Prostate gland (tissue), 2 donors: ENCODE data around the gene SCIN. TPM values are rescaled to one million over a fixed set of nuclear protein-coding genes. Genes with fewer than 3 reads are reported as not detected.
"Not testable (repeated sequence)": the region's sequence is repeated elsewhere in the genome, so short reads cannot be mapped to it uniquely, and the experiment has no call there.

Experiments used
- DNase-seq: peaks from one replicate; pipeline ENCODE4 v3.0.0-alpha.2; 2019; ENCODE audit warnings: low spot score
- H3K27ac ChIP-seq, 2 donors: fragments of 200-600 bp; sonication (generic); 2 replicates each; pipeline ENCODE4 v1.5.1; 2017 to 2019
- H3K27me3 ChIP-seq: fragments of 200-600 bp; sonication (generic); replicated peaks from 2 replicates; pipeline ENCODE4 v1.5.1; 2019; ENCODE audit not compliant: insufficient read depth
- H3K36me3 ChIP-seq, 2 donors: fragments of 200-600 bp; sonication (generic); 1 replicate in 1 of 2; 2 replicates in 1 of 2; pipeline versions ENCODE4 v1.5.1 to v1.8.1; 2017 to 2019
- H3K4me1 ChIP-seq: fragments of 200-600 bp; sonication (generic); replicated peaks from 2 replicates; pipeline ENCODE4 v1.5.1; 2019
- H3K4me3 ChIP-seq, 2 donors: fragments of 200-600 bp; sonication (generic); 2 replicates each; pipeline ENCODE4 v1.5.1; 2017 to 2019
- H3K9me3 ChIP-seq: fragments of 200-600 bp; sonication (generic); 2 replicates; pipeline ENCODE4 v1.5.1; 2017
- POLR2A ChIP-seq: fragments of 450-650 bp; IDR thresholded peaks from one replicate; pipeline ENCODE4 v1.6.1; 2016; ENCODE audit warnings: antibody characterized with exemption, mild to moderate bottlenecking
- POLR2AphosphoS5 ChIP-seq: sonication (generic); formaldehyde crosslinking; IDR thresholded peaks from one replicate; pipeline ENCODE4 v1.6.1; 2017; ENCODE audit warnings: antibody characterized with exemption
- WGBS: methylation state at CpG from one replicate; pipeline ENCODE4 v1.1.5; 2018; 5-methylcytosine and 5-hydroxymethylcytosine counted together
- intact Hi-C: fragments of 100-400 bp; cut with DNase I; formaldehyde crosslinking; loops from one replicate; pipeline ENCODE4 v1.14.2; 2022
- total RNA-seq, 2 donors: library from RNA; depleted of rRNA; stranded (reverse); fragments of >200 nt; gene quantifications; one replicate each; pipeline ENCODE4 v1.1.0, GENCODE V29; 2016
- TF ChIP-seq, protein P1 (sequence below), 4 experiments: fragments of 200-600 bp in 2 of 4; fragments of 450-650 bp in 2 of 4; sonication (generic) in 2 of 4; IDR thresholded peaks; 1 replicate in 3 of 4; 2 replicates in 1 of 4; pipeline ENCODE4 v1.5.1; 2016 to 2019; ENCODE audit warnings: antibody characterized with exemption in 4 of 4, mild to moderate bottlenecking in 2 of 4, moderate library complexity in 2 of 4

Gene SCIN
- total RNA-seq, 2 donors from 2014 or later, result 7.6 to 12.2 TPM

DNA sequence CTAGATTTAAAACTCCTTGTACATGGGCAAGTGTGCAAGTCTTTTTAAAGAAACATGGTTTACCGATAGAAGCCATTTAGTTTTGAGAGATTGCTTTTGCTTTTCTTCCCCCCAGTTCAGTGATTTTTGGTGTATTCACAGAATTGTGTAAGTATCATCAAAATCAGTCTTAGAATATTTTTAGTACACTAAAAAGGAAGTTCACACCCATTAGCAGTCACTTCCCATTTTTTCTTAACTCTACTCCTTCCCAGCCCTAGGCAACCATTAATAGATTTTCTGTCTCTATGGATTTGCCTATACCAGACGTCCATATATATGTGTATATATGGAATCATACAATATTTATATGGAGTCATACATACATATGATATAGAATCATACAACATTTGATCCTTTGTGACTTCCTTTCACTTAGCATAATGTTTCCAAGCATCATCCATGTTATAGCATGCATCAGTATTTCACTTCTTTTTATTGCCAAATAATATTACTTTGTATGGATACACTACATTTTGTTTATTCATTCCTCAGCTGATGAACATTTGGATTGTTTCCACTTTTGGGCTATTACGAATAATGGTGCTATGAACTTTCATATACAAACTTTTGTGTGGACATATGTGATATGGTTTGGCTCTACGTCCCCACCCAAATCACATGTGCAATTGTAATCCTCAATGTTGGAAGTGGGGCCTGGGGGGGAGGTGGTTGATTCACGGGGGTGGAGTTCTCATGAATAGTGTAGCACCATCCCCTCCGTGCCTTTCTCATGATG is 100.4 kb downstream of the SCIN start:
- intact Hi-C loops, result no loop called here
- no peaks in the 10 kb centered on the region for H3K36me3 ChIP-seq
- WGBS, result 78% methylated on average over 6 of the region's 6 CpGs
- no peak for DNase-seq
- no peak for TF ChIP-seq POLR2A
- TF ChIP-seq, protein P1, sequence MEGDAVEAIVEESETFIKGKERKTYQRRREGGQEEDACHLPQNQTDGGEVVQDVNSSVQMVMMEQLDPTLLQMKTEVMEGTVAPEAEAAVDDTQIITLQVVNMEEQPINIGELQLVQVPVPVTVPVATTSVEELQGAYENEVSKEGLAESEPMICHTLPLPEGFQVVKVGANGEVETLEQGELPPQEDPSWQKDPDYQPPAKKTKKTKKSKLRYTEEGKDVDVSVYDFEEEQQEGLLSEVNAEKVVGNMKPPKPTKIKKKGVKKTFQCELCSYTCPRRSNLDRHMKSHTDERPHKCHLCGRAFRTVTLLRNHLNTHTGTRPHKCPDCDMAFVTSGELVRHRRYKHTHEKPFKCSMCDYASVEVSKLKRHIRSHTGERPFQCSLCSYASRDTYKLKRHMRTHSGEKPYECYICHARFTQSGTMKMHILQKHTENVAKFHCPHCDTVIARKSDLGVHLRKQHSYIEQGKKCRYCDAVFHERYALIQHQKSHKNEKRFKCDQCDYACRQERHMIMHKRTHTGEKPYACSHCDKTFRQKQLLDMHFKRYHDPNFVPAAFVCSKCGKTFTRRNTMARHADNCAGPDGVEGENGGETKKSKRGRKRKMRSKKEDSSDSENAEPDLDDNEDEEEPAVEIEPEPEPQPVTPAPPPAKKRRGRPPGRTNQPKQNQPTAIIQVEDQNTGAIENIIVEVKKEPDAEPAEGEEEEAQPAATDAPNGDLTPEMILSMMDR (IDR thresholded peaks at IDR 0.05), result no peak
- no peak for TF ChIP-seq POLR2AphosphoS5
- H3K4me3 ChIP-seq, result no peak overlapping the region
- H3K4me1 ChIP-seq, result no peaks in the 10 kb centered on the region
- no peaks in the 10 kb centered on the region for H3K9me3 ChIP-seq
- no peaks in the 10 kb centered on the region for H3K27me3 ChIP-seq
- peak overlapping the region; percentile 16 to 26 for H3K27ac ChIP-seq

DNA sequence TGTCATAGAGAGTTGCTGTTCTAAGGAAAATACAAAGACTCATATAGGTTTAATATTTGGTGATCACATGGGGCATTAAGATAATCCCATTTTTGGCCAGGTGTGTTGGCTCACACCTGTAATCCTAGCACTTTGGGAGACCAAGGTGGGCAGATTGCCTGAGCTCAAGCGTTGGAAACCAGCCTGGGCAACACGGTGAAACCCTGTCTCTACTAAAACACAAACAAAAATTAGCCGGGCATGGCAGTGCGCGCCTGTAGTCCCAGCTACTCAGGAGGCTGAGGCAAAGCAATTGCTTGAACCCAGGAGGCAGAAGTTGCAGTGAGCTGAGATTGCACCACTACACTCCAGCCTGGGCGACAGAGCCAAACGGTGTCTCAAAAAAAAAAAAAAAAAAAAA is 102.9 kb downstream of the SCIN start:
- H3K4me1 ChIP-seq, intact Hi-C loops: not testable (repeated sequence)
- WGBS, result 49% methylated on average over 7 of the region's 7 CpGs

DNA sequence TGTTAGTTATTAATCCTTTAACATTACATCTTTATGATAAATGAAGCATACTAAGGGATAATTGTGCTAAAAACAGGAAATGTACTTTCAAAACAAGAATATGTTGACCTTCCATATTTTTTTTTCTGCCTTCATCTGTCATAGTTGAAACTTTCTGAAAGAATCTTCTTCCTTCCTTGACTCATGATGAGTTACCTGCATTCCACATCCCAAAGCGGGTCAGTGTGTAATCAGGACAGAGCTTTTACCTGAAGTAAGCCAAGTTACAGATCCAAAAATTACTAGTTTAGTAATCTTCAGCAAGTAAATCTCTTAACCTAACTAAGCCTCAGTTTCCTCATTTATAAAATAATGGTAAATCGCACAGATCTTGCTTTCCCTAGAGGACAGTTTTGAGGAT is 103.5 kb downstream of the SCIN start:
- no peaks in the 10 kb centered on the region for H3K4me1 ChIP-seq
- no peaks in the 10 kb centered on the region for H3K9me3 ChIP-seq
- DNase-seq, result no peak
- H3K27ac ChIP-seq, result no peak overlapping the region
- intact Hi-C loops, result no loop called here
- no peaks in the 10 kb centered on the region for H3K36me3 ChIP-seq
- H3K4me3 ChIP-seq, result no peak overlapping the region
- no peak for TF ChIP-seq POLR2AphosphoS5
- TF ChIP-seq, protein P1 (IDR thresholded peaks at IDR 0.05), result no peak
- no peak for TF ChIP-seq POLR2A
- 95% methylated on average over 2 of the region's 2 CpGs for WGBS
- H3K27me3 ChIP-seq, result no peaks in the 10 kb centered on the region

More for the DNA sequence above, 102.9 kb downstream of the SCIN start:
- H3K27ac ChIP-seq, H3K9me3 ChIP-seq, H3K4me3 ChIP-seq, H3K27me3 ChIP-seq, H3K36me3 ChIP-seq, DNase-seq: not testable (repeated sequence)

DNA sequence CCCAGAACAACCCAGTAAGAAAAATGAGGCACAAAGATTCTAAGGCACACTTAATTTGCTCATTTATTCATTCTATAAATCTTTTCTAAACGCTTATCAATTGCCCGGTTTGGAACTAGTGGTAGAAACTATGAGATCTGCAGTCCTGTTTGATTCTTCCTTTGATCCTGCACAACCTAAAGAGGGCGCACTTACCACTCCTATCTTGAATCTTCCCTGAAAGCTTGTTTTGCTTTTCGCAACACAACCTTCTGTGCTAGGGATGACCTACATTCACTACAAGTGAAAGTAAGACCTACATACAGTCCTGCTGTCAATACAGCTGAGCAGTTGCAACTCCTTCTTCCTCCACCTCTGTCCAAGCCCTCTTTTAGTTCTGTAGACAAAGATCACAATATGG is 104.3 kb downstream of the SCIN start:
- Histone ChIP-seq H3K4me3 (no peak overlapping the region), H3K9me3 (no peaks in the 10 kb centered on the region), H3K27ac (no peak overlapping the region), H3K27me3 (no peaks in the 10 kb centered on the region), H3K4me1 (no peaks in the 10 kb centered on the region), H3K36me3 (no peaks in the 10 kb centered on the region)
- WGBS, result 58% methylated on average over 4 of the region's 4 CpGs
- no peak for DNase-seq
- TF ChIP-seq POLR2AphosphoS5 (peak; percentile 26), POLR2A (no peak)
- TF ChIP-seq, protein P1 (IDR thresholded peaks at IDR 0.05), result peak in 3 of 4 experiments; percentile 14 to 40 (median 30)
- intact Hi-C loops, result no loop called here

DNA sequence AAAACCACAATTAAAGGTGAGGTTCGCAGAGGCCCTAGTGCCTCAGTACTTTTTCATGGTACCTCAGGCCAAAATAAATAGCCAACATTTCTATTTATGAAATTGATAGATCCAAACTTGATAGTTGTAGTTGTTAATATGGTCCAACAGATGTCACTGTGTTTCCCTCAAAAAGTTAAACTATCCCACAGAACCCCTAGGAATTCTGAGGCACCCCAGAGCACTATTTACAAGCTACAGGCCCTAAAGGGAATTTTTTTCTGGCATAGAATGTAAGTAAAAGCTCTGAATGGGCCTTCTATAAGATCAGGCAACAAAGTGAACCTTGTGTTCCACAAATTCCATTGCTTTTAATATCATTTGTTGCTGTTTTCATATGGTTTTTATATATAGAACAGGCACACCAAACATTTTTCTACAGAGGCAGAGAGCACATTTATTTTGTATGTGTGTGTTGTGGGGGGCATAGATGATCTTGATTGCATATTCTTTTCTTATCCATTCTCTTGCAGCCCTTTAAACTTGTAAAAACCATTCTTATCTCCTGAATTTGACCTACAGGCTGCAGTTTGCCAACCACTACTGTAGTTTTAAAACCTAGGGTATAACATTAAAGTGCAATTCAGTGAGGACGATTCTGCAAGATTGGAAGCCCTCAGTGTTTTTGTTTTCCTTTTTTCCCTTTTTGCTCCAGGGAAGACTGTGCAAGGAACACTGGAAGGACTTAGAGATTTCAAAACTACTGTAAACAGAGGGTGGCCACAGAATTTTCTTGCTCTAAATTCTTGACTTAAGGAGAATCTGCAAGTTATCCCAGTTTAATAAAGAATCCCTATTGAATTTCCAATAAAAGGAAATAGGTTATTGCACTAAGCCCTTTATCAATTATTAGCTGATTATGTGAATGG is 113.4 kb downstream of the SCIN start:
- no peak for TF ChIP-seq POLR2AphosphoS5
- TF ChIP-seq, protein P1 (IDR thresholded peaks at IDR 0.05), result peak in 3 of 4 experiments; percentile 11 to 37 (median 36)
- no peak for DNase-seq
- intact Hi-C loops, result no loop called here
- no peaks in the 10 kb centered on the region for H3K36me3 ChIP-seq
- no peak overlapping the region for H3K27ac ChIP-seq
- WGBS, result 31% methylated on average over 2 of the region's 2 CpGs
- H3K4me1 ChIP-seq, result no peaks in the 10 kb centered on the region
- no peaks in the 10 kb centered on the region for H3K27me3 ChIP-seq
- H3K9me3 ChIP-seq, result no peaks in the 10 kb centered on the region
- no peak overlapping the region for H3K4me3 ChIP-seq
